A673 (cell line): ENCODE results near the gene SUSD2.

ENCODE experiments used
- EZH2 ChIP-seq: fragments of 200-600 bp; sonication (generic); IDR thresholded peaks from 2 replicates; pipeline ENCODE4 v1.6.1; 2017; ENCODE audit warnings: borderline replicate concordance, low read depth, mild to moderate bottlenecking, mixed read lengths, antibody characterized with exemption, low read length; ENCODE audit not compliant: poor library complexity, severe bottlenecking
- TF ChIP-seq, protein P1 (sequence below): fragments of 300-800, 200-600 bp; sonication (generic); conservative IDR thresholded peaks from 2 replicates; pipeline ENCODE4 v1.5.1; 2017; ENCODE audit warnings: low read depth, mild to moderate bottlenecking, antibody characterized with exemption, low read length, moderate library complexity, mixed read lengths

DNA sequence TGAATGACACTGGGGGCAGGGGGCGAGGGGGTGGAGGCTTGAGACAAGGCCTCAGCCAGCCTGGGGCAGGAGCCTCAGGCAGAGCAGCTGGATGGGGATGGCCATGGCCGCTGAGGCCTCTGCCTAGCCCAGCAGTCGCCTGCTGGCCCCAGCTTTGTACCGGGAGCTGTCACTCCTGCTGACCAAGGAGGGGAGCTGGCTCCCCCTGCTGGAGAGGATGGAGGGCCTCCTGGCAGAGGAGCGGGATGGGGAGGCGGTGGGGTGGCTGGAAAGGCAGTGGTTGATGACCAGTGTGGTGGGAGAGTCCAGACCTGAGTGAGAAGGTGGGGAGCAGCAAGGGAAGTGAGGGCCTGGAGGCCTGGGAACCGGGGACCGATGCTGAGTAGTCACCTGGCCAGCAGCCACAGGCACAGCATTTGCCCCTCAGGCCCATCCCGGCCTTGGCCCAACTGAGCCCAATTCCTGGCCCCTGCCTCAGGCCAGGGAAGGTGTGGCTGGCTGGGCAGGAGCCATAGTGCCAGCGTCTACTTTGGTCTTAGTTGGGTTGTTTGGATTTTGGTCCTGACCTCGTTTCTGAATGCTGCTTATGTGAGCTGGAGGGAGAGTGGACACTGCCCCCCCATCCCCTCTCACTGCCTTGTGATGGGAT is 6.0 kb upstream of the SUSD2 start:
- TF ChIP-seq, protein P1, sequence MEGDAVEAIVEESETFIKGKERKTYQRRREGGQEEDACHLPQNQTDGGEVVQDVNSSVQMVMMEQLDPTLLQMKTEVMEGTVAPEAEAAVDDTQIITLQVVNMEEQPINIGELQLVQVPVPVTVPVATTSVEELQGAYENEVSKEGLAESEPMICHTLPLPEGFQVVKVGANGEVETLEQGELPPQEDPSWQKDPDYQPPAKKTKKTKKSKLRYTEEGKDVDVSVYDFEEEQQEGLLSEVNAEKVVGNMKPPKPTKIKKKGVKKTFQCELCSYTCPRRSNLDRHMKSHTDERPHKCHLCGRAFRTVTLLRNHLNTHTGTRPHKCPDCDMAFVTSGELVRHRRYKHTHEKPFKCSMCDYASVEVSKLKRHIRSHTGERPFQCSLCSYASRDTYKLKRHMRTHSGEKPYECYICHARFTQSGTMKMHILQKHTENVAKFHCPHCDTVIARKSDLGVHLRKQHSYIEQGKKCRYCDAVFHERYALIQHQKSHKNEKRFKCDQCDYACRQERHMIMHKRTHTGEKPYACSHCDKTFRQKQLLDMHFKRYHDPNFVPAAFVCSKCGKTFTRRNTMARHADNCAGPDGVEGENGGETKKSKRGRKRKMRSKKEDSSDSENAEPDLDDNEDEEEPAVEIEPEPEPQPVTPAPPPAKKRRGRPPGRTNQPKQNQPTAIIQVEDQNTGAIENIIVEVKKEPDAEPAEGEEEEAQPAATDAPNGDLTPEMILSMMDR = peak; percentile 75
- no peak for TF ChIP-seq EZH2
